ENCODE measurements around the gene PRKG1. TPM values are rescaled to one million over a fixed set of nuclear protein-coding genes. Genes with fewer than 3 reads are reported as not detected.
A peak's percentile ranks its signal among the peaks of the same experiment; 100 is the strongest.

Gene PRKG1
- total and polyA plus RNA-seq, 2 of the 4 experiments (the other 2 are of a cell fraction) = 3.5 to 18.3 TPM

DNA sequence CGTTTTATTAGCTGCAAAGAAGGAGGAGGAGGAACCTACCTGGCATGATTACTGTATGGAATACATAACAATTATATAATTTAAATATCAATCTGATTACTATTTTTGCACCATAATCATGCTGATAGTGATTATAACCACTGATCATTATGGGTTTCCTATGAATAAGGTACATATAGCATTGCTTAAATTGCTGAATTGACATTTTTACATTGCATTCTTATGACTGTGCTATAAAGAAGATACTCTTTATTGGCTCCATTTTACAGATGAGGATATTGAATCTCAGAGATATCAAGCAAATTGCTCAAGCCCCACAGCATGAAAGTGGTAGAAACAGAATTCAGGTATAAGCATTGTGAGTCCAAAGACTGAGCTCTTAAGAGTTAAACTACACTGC lies 1262.9 kb downstream of the PRKG1 start:
- peaks cover 3% of the 10 kb centered on the region for H3K4me1 ChIP-seq (ENCODE audit: control insufficient read depth, insufficient read depth, low read length)
- dilution Hi-C loops (cut with HindIII; ENCODE audit: low sequenced_read_pairs, unreplicated experiment) = no loop called here
- CTCF ChIA-PET = no interaction called here

More for the DNA sequence above, 1262.9 kb downstream of the PRKG1 start:
- Histone ChIP-seq H3K9me1 (ENCODE audit: insufficient read depth, low read length) (peaks cover 3% of the 10 kb centered on the region; the same call in 1 of the 2 replicates), H3K4ac (ENCODE audit: low read depth, low read length) (no peak overlapping the region), H2AK9ac (replicated peaks; ENCODE audit: low read depth, low read length, poor library complexity) (no peak overlapping the region), H3K27ac (ENCODE audit: insufficient read depth, low read length) (no peak overlapping the region), H2BK5ac (ENCODE audit: low read depth, low read length, poor library complexity, severe bottlenecking) (no peak overlapping the region), H2BK20ac (ENCODE audit: low read depth, low read length) (no peak overlapping the region), H4K8ac (ENCODE audit: low read depth in 2 of 2, low read length in 2 of 2) (no peak overlapping the region), H4K20me1 (ENCODE audit: insufficient read depth, low read length) (no peaks in the 10 kb centered on the region), H2BK120ac (ENCODE audit: low read depth, low read length) (no peak overlapping the region), H4K5ac (ENCODE audit: low read depth, low read length) (no peak overlapping the region), H3K79me1 (ENCODE audit: low read depth in 1 of 2, low read length in 2 of 2) (no peaks in the 10 kb centered on the region), H4K91ac (ENCODE audit: insufficient read depth, low read depth, low read length) (no peak overlapping the region), H2BK15ac (ENCODE audit: low read depth, low read length) (no peak overlapping the region), H3K23ac (ENCODE audit: low read depth, low read length) (no peak overlapping the region), H3K27me3 (ENCODE audit: control insufficient read depth, insufficient read depth, low read length) (no peaks in the 10 kb centered on the region), H3K4me3 (ENCODE audit: insufficient read depth, low read depth, low read length) (no peak overlapping the region), H2AFZ (replicated peaks; ENCODE audit: low read length, poor library complexity) (no peak overlapping the region), H3K56ac (ENCODE audit: extremely low read depth, insufficient read depth, low read length) (no peak overlapping the region), H3K14ac (replicated peaks; ENCODE audit: low read depth, low read length) (no peak overlapping the region), H3K9me3 (ENCODE audit: control insufficient read depth, insufficient read depth, low read length) (no peaks in the 10 kb centered on the region), H3K9ac (ENCODE audit: low read depth, low read length) (no peak overlapping the region), H3K36me3 (ENCODE audit: control insufficient read depth, insufficient read depth, low read length) (no peaks in the 10 kb centered on the region), H3K18ac (ENCODE audit: low read depth, low read length) (no peak overlapping the region), H3K4me2 (ENCODE audit: low read depth, low read length) (no peak overlapping the region), H2AK5ac (ENCODE audit: low read depth, low read length) (no peak overlapping the region)
- TF ChIP-seq POLR2A (IDR thresholded peaks at IDR 0.05; ENCODE audit: low read depth, low read length) (no peak), MAFK (IDR thresholded peaks at IDR 0.05; ENCODE audit: low read depth, low read length) (peak; percentile 98)
- BruUV-seq (replicated peaks) = no TSS peak
- POLR2A ChIA-PET (ENCODE audit: unreplicated experiment) = no interaction called here
- no CpG with 5 or more reads among the region's 1 CpG for WGBS, 2 experiments (ENCODE audit: extremely low coverage in 2 of 2, insufficient read length in 1 of 2)
- ATAC-seq (ENCODE audit: low read depth) (no peak), DNase-seq (no peak)
- in situ Hi-C loops (cut with MboI; ENCODE audit: low sequenced_read_pairs) (no loop called here), intact Hi-C loops (cut with micrococcal nuclease) (no loop called here)
